HAP-1 (cell line): ENCODE measurements around the gene HIPK2.

Experiments
- DNase-seq, 2 experiments: peaks; one replicate each; pipeline ENCODE4 v3.0.0-alpha.2; 2016 to 2020; ENCODE audit warnings: low spot score in 2 of 2
- H3K27me3 ChIP-seq: fragments of 250-450 bp; sonication (Bioruptor Pico); 2 replicates; pipeline ENCODE4 v1.5.1; 2020; ENCODE audit warnings: low read depth, mild to moderate bottlenecking, moderate library complexity
- H3K36me3 ChIP-seq: fragments of 250-450 bp; sonication (Bioruptor Pico); replicated peaks from 2 replicates; pipeline ENCODE4 v1.5.1; 2020; ENCODE audit warnings: mild to moderate bottlenecking
- H3K4me1 ChIP-seq: fragments of 250-450 bp; sonication (Bioruptor Pico); 2 replicates; pipeline ENCODE4 v1.5.1; 2020; ENCODE audit warnings: mild to moderate bottlenecking
- H3K4me3 ChIP-seq: fragments of 250-450 bp; sonication (Bioruptor Pico); 2 replicates; pipeline ENCODE4 v1.5.1; 2020; ENCODE audit warnings: mild to moderate bottlenecking, moderate library complexity
- H3K9me3 ChIP-seq: fragments of 250-450 bp; sonication (Bioruptor Pico); 2 replicates; pipeline ENCODE4 v1.5.1; 2020; ENCODE audit warnings: mild to moderate bottlenecking, moderate library complexity
- in situ Hi-C: fragments of 300-500 bp; cut with MboI; formaldehyde crosslinking; loops from 3 replicates; pipeline ENCODE4 v1.14.3; 2020; ENCODE audit warnings: low sequenced_read_pairs, inconsistent platforms, mixed read lengths

HIPK2 gene

DNA sequence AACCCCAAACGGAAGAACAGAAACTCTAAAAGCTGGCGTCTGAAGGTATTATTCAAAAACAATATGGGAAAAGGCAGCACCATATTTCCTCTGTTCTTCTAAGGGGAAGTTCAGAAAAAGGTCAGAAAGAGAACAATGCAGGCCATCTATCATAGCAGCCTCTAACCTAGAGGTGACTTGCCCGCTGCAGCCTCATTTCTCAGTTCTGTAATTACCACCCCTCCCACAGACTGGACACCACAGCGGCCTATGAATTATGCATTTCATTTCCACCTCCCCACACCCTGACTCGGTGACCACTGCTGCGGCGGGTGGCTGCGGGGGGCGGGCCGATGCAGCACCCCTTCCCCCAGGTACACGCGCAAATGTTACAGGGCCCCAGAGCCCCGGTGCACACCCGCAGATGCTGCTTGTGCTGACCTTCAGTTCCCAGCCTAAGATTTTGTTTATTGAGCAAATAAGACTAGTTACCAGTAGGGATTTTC lies 128.8 kb downstream of the HIPK2 start:
- Histone ChIP-seq H3K27me3 (no peaks in the 10 kb centered on the region), H3K36me3 (no peaks in the 10 kb centered on the region), H3K4me3 (no peak overlapping the region), H3K9me3 (no peaks in the 10 kb centered on the region), H3K4me1 (no peaks in the 10 kb centered on the region)
- in situ Hi-C loops: no loop called here
- no peak for DNase-seq

GRCh38 chr7:139648391-139648861 lies 129.4 kb downstream of the HIPK2 start:
- H3K4me3 ChIP-seq: no peak overlapping the region
- in situ Hi-C loops: no loop called here
- H3K9me3 ChIP-seq: no peaks in the 10 kb centered on the region
- H3K4me1 ChIP-seq: no peaks in the 10 kb centered on the region
- H3K27me3 ChIP-seq: no peaks in the 10 kb centered on the region
- no peak for DNase-seq
- no peaks in the 10 kb centered on the region for H3K36me3 ChIP-seq

- no peak overlapping the region for H3K4me3 ChIP-seq
- no peaks in the 10 kb centered on the region for H3K4me1 ChIP-seq
- H3K27me3 ChIP-seq: no peaks in the 10 kb centered on the region
- H3K36me3 ChIP-seq: no peaks in the 10 kb centered on the region
- in situ Hi-C loops: no loop called here
- no peaks in the 10 kb centered on the region for H3K9me3 ChIP-seq
- DNase-seq: no peak
Measured at GRCh38 chr7:139647814-139648390, 129.9 kb downstream of the HIPK2 start.

DNA sequence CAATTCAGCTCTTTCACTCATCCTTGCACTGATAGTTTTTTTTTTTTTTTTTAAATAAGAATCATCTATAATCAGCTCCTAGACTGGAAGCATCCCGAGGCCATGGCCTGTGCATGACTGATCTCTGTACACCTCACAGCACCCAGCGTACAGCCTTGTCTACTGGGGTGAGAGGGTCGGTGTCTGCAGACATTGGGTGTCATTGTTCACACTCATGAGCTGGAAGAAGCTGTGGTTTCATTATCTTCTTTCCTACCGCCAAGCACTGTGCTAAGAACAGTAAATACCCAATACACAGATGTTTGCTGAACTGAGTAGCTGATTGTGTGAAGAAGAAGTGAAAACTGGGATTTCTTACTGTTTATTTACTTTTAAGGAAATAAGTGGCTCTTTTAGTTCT lies 130.7 kb downstream of the HIPK2 start:
- H3K4me1 ChIP-seq: no peaks in the 10 kb centered on the region
- no peak for DNase-seq
- H3K9me3 ChIP-seq: no peaks in the 10 kb centered on the region
- in situ Hi-C loops: no loop called here
- H3K4me3 ChIP-seq: no peak overlapping the region
- H3K27me3 ChIP-seq: no peaks in the 10 kb centered on the region
- no peaks in the 10 kb centered on the region for H3K36me3 ChIP-seq

DNA sequence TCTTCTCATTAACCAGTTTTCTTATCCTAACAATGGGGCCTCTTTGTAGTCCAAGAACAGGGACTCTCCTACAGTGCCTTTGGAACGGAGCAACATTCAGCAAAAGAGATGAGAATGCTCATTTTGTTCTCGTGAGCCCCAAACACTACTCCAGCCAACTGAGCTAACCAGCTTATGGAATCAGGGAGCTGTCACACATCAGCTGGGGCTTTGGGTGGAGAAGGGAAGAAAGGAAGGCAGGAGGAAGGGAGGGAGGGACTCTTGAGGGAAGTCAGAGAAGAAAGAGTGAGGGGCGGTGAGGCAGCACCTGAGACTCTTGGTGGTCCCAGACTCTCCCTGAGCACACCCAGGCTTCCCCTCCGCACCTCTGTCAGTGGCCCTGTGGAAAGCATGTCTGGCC lies 131.2 kb downstream of the HIPK2 start:
- Histone ChIP-seq H3K4me3 (no peak overlapping the region), H3K36me3 (no peaks in the 10 kb centered on the region), H3K4me1 (no peaks in the 10 kb centered on the region), H3K27me3 (no peaks in the 10 kb centered on the region), H3K9me3 (no peaks in the 10 kb centered on the region)
- DNase-seq: no peak
- in situ Hi-C loops: no loop called here

DNA sequence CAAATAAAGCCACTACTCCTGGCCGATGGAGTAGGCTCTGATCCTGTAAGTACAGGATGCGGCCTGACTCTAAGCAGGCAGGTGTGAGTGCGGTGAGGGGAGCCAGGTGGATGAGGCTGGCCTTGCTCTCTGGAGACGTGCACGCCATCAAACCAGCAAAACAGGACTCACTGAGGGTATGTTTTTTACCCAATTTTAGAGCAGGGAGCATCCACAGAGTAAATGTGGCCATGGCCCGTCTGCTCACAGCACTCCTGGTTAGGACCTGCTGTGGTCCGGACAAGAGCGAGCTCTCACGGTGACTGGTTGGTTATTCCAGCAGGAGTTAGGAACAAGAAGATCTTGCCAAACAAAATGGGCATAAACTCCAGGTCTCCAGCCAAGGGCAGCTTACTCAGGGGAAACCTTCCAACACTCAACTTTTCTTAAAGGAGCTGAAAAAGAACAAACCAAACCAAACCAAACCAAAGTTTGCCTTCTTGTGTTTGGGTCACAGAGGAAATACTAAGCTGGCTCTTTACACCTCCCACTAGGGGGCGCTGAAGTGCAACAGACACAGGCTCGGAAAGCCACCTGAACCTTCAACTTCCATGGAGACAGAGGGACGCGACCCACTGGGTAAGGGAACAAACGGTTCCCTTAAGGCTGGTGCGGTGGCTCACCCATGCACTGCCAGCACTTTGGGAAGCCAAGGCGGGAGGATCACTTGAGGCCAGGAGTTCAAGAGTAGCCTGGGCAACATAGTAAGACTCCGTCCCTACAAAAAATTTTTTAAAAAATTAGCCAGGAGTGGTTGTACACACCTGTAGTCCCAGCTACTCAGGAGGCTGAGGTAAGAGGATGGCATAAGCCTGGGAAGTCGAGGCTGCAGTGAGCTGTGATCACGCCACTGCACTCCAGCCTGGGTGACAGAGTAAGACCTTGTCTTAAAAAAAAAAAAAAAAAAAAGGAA lies 131.9 kb downstream of the HIPK2 start:
- no peaks in the 10 kb centered on the region for H3K36me3 ChIP-seq
- no peaks in the 10 kb centered on the region for H3K9me3 ChIP-seq
- in situ Hi-C loops: no loop called here
- H3K27me3 ChIP-seq: no peaks in the 10 kb centered on the region
- no peaks in the 10 kb centered on the region for H3K4me1 ChIP-seq
- DNase-seq: peak; percentile 74 to 92
- H3K4me3 ChIP-seq: no peak overlapping the region

GRCh38 chr7:139643951-139644585 lies 133.7 kb downstream of the HIPK2 start:
- in situ Hi-C loops: loop anchor here (5.0 kb wide), 1 partner anchor 358 kb away; no protein-coding TSS in a partner anchor
- Histone ChIP-seq H3K9me3 (no peaks in the 10 kb centered on the region), H3K36me3 (no peaks in the 10 kb centered on the region), H3K27me3 (no peaks in the 10 kb centered on the region), H3K4me1 (no peaks in the 10 kb centered on the region), H3K4me3 (no peak overlapping the region)
- DNase-seq: no peak

- Histone ChIP-seq H3K4me1 (no peaks in the 10 kb centered on the region), H3K27me3 (no peaks in the 10 kb centered on the region), H3K9me3 (no peaks in the 10 kb centered on the region), H3K36me3 (no peaks in the 10 kb centered on the region), H3K4me3 (no peak overlapping the region)
- no peak for DNase-seq
- in situ Hi-C loops: loop anchor here (5.0 kb wide), 1 partner anchor 360 kb away; no protein-coding TSS in a partner anchor
Measured at GRCh38 chr7:139642283-139642682, 135.5 kb downstream of the HIPK2 start.

DNA sequence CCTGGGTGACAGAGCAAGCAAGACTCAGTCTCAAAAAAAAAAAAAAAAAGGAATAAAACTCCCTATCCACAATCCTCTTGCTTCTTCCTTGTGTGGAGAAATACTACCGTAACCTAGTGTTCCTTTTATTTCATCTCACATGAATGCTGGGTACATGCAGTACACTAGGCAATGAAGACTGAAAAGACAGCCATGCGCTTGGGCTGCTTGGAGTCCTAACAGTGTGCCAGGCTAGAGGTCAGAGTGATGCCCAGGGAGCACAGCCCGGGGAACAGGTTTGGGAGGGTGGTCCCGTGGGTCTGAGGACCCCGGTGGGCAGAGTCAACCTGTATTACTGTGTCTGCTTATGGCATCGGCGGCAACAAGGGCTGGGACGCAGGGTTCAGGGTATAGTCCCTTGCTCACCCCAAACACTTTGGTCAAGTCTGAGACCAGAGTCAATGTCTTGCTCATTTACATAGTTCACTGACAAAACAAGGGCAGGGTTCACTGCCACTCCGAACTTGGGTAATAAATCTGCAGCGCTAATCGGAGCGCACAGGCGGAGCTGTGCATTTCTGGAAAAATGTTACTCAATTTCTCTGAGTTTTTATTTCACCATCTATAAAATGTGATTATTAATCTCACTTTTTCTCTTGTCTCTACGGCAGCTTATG lies 136.3 kb downstream of the HIPK2 start:
- no peaks in the 10 kb centered on the region for H3K36me3 ChIP-seq
- no peak overlapping the region for H3K4me3 ChIP-seq
- no peaks in the 10 kb centered on the region for H3K4me1 ChIP-seq
- no peaks in the 10 kb centered on the region for H3K9me3 ChIP-seq
- in situ Hi-C loops: loop anchor here (5.0 kb wide), 1 partner anchor 361 kb away; no protein-coding TSS in a partner anchor
- no peak for DNase-seq
- H3K27me3 ChIP-seq: no peaks in the 10 kb centered on the region

GRCh38 chr7:139640681-139641080 lies 137.1 kb downstream of the HIPK2 start:
- no peak for DNase-seq
- no peaks in the 10 kb centered on the region for H3K9me3 ChIP-seq
- H3K4me1 ChIP-seq: no peaks in the 10 kb centered on the region
- no peaks in the 10 kb centered on the region for H3K36me3 ChIP-seq
- H3K4me3 ChIP-seq: no peak overlapping the region
- no peaks in the 10 kb centered on the region for H3K27me3 ChIP-seq
- in situ Hi-C loops: loop anchor here (5.0 kb wide), 1 partner anchor 362 kb away; no protein-coding TSS in a partner anchor

- in situ Hi-C loops: no loop called here
- H3K4me1 ChIP-seq: no peaks in the 10 kb centered on the region
- H3K4me3 ChIP-seq: no peak overlapping the region
- no peaks in the 10 kb centered on the region for H3K36me3 ChIP-seq
- no peak for DNase-seq
- H3K9me3 ChIP-seq: no peaks in the 10 kb centered on the region
- H3K27me3 ChIP-seq: no peaks in the 10 kb centered on the region
Measured at GRCh38 chr7:139639563-139639962, 138.2 kb downstream of the HIPK2 start.

DNA sequence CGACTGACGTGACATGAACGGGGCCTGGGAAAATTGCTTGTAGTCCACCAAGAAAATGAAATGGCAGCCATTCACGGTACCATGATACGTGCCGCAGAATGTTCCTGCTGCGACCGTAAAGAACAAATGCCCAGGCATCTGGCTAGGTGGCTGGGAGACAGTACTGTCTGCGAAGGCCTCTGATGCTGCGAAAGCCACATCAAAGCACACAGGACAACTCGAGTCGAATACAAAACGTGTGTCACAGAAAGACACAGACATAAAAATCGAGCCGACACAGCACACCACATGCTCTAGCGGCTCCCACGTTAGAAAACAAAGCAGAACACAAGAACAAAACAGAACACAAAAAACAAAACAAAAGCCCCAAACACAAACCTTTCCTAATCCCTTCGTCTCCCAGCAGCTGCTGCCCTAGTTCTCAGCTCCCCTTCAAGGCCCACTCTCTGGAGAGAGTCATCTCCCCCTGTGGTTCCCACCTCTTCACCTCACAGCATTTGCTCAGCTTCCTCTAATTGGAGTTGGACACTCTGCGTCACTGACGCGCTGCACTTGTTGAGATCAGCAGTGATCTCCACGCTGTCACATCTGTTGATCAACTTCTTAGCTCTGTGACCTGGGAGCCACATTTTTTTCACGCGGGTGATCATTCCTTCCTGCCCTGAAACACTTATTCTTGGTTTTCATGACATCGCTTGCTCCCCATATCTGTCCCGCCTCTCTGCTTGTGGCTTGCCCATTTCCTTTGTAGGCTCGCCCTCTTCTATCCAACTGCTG lies 142.1 kb downstream of the HIPK2 start:
- no peaks in the 10 kb centered on the region for H3K4me1 ChIP-seq
- peaks cover 2% of the 10 kb centered on the region; the same call in 1 of the 2 replicates for H3K36me3 ChIP-seq
- in situ Hi-C loops: no loop called here
- H3K9me3 ChIP-seq: no peaks in the 10 kb centered on the region
- no peak overlapping the region for H3K4me3 ChIP-seq
- DNase-seq: peak in 1 of 2 experiments; percentile 17
- no peaks in the 10 kb centered on the region for H3K27me3 ChIP-seq

DNA sequence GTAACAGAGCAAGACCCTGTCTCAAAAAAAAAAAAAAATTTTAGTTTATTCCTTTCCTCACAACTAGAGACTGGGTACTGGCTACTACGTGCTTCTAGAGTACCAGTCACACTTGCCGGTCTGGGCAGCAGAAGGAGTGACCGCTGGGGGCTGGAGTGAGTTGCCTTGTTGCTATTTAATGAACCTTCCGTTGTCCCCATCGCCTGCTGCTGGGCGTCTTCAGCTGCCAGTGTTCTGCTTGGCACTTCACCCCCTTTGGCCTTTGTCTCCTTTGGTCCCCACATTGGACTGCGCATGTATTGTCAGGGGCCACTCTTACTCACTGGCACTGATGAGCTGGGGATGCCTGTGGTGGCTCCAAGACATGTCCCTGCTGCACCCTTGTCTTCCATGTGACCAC lies 143.7 kb downstream of the HIPK2 start:
- H3K36me3 ChIP-seq: peaks cover 9% of the 10 kb centered on the region; the same call in 1 of the 2 replicates
- no peaks in the 10 kb centered on the region for H3K27me3 ChIP-seq
- H3K9me3 ChIP-seq: no peaks in the 10 kb centered on the region
- H3K4me1 ChIP-seq: no peaks in the 10 kb centered on the region
- in situ Hi-C loops: no loop called here
- no peak overlapping the region for H3K4me3 ChIP-seq
- DNase-seq: no peak
